ENCODE results near the gene RSPO3.

RSPO3 gene

DNA sequence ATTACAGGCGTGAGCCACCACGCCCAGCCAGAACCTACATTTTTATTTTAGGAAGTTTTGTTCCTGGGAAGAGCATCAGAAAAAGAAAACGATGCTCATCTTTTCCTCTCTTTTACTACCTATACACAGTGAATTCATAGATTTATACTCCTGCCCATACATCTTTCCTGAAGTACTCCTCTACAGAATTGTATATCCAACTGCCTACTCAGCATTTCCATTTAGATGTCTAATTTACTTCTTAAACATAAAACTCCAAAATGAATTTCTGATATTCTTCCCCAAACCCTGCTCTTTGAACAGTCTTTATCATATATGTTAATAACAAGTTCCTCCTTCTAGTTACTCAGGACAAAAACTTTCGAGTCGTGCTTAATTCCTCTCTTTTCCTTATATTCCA lies 39.8 kb upstream of the RSPO3 start:
- Histone ChIP-seq H3K36me3 (ENCODE audit: control insufficient read depth, insufficient read depth, low read length) (no peaks in the 10 kb centered on the region), H3K4me3 (replicated peaks; ENCODE audit: low read depth, low read length) (no peak overlapping the region), H3K27me3 (replicated peaks; ENCODE audit: control insufficient read depth, insufficient read depth, low read length) (no peaks in the 10 kb centered on the region)
- TF ChIP-seq, protein P1, sequence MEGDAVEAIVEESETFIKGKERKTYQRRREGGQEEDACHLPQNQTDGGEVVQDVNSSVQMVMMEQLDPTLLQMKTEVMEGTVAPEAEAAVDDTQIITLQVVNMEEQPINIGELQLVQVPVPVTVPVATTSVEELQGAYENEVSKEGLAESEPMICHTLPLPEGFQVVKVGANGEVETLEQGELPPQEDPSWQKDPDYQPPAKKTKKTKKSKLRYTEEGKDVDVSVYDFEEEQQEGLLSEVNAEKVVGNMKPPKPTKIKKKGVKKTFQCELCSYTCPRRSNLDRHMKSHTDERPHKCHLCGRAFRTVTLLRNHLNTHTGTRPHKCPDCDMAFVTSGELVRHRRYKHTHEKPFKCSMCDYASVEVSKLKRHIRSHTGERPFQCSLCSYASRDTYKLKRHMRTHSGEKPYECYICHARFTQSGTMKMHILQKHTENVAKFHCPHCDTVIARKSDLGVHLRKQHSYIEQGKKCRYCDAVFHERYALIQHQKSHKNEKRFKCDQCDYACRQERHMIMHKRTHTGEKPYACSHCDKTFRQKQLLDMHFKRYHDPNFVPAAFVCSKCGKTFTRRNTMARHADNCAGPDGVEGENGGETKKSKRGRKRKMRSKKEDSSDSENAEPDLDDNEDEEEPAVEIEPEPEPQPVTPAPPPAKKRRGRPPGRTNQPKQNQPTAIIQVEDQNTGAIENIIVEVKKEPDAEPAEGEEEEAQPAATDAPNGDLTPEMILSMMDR (IDR thresholded peaks at IDR 0.05; ENCODE audit: insufficient read depth, low read length, poor library complexity, severe bottlenecking): no peak
- DNase-seq (ENCODE audit: extremely low read depth, insufficient read length): no peak

DNA sequence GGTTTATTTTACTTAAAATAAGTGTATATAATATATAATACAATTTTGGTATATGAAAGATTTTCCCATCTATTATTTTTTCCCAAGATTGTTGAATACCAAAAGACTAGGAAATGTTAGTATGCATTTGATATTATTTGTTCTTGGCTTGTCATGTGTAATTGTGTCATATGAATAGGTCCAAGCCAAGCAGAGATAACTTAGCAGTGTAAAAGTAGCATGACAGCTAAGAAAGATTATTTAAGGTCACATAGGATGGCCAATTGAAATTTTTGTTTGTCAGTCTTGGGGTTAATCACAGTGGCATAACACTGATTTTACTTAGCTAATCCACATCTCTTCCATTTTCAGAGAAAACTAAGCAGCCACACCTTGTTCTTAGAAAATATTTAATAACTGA lies 38.8 kb upstream of the RSPO3 start:
- Histone ChIP-seq H3K27me3 (replicated peaks; ENCODE audit: control insufficient read depth, insufficient read depth, low read length) (no peaks in the 10 kb centered on the region), H3K4me3 (replicated peaks; ENCODE audit: low read depth, low read length) (no peak overlapping the region), H3K36me3 (ENCODE audit: control insufficient read depth, insufficient read depth, low read length) (no peaks in the 10 kb centered on the region)
- TF ChIP-seq, protein P1 (IDR thresholded peaks at IDR 0.05; ENCODE audit: insufficient read depth, low read length, poor library complexity, severe bottlenecking): no peak
- no peak for DNase-seq (ENCODE audit: extremely low read depth, insufficient read length)

DNA sequence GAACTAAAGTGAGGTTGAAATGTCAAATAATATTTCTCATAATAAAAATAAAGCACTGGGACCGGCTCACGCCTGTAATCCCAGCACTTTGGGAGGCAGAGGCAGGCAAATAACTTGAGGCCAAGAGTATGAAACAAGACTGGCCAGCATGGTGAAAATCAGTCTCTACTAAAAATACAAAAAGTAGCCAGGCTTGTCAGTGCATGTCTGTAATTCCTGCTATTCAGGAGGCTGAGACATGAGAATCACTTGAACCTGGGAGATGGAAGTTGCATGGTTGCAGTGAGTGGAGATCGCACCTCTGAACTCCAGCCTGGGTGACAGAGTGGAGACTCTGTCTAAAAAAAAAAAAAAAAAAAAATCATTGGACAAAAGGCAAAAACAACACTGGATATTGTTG lies 38.4 kb upstream of the RSPO3 start:
- Histone ChIP-seq H3K36me3 (ENCODE audit: control insufficient read depth, insufficient read depth, low read length) (no peaks in the 10 kb centered on the region), H3K4me3 (replicated peaks; ENCODE audit: low read depth, low read length) (no peak overlapping the region), H3K27me3 (replicated peaks; ENCODE audit: control insufficient read depth, insufficient read depth, low read length) (no peaks in the 10 kb centered on the region)
- no peak for DNase-seq (ENCODE audit: extremely low read depth, insufficient read length)
- TF ChIP-seq, protein P1 (IDR thresholded peaks at IDR 0.05; ENCODE audit: insufficient read depth, low read length, poor library complexity, severe bottlenecking): no peak

DNA sequence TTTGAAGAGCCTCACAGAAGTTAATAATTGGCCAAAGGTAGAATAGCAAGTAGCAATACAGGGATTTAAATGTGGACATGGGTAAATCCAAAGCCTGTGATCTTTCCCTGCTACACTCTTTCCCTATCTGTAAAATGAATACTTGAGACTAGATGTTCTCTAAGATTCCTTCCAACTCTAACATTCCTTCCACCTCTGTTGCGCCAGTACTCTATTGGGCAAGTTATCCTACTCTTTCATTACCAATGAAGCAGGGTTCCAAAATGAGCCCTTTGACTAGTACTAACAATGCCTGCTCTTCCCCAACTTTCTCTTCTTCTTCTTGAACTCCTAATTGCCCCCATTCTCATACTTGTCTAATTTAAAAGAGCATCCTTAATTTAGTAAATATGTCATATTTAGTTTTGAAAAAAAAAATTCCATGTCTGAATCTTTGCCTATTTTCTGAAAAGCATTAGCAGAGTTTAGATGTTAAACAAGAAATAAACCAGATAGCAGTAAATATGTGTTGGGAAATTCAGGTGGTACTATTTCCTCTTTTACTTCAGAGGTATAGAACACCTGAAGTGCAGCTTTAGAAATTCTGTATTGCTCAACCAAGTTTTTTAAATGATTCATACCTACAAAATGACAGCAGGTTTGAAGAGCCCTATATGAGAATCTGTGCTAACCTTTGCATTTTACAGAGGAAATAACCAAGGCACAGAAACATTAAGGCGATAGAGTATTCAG lies 35.1 kb upstream of the RSPO3 start:
- Histone ChIP-seq H3K36me3 (ENCODE audit: control insufficient read depth, insufficient read depth, low read length) (no peaks in the 10 kb centered on the region), H3K4me3 (replicated peaks; ENCODE audit: low read depth, low read length) (no peak overlapping the region), H3K27me3 (replicated peaks; ENCODE audit: control insufficient read depth, insufficient read depth, low read length) (no peaks in the 10 kb centered on the region)
- no peak for DNase-seq (ENCODE audit: extremely low read depth, insufficient read length)
- TF ChIP-seq, protein P1 (IDR thresholded peaks at IDR 0.05; ENCODE audit: insufficient read depth, low read length, poor library complexity, severe bottlenecking): no peak

DNA sequence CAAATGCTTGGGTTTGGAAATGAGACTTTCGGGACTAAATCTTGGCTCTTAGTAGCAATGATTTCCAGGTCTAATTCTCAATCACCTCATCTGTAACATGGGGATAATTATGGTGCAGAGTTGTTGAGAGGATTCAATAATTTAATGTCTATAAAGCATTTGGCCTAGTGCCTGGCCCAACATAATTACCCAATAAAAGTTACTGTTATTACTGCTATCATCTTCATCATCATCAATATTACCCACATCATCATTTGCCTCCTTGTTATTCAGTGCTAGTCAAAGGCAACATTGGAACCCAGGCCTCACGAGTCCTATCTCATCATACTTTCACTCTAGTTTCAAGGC lies 34.5 kb upstream of the RSPO3 start:
- H3K4me3 ChIP-seq (replicated peaks; ENCODE audit: low read depth, low read length): no peak overlapping the region
- TF ChIP-seq, protein P1 (IDR thresholded peaks at IDR 0.05; ENCODE audit: insufficient read depth, low read length, poor library complexity, severe bottlenecking): no peak
- no peak for DNase-seq (ENCODE audit: extremely low read depth, insufficient read length)
- no peaks in the 10 kb centered on the region for H3K27me3 ChIP-seq (replicated peaks; ENCODE audit: control insufficient read depth, insufficient read depth, low read length)
- H3K36me3 ChIP-seq (ENCODE audit: control insufficient read depth, insufficient read depth, low read length): no peaks in the 10 kb centered on the region

DNA sequence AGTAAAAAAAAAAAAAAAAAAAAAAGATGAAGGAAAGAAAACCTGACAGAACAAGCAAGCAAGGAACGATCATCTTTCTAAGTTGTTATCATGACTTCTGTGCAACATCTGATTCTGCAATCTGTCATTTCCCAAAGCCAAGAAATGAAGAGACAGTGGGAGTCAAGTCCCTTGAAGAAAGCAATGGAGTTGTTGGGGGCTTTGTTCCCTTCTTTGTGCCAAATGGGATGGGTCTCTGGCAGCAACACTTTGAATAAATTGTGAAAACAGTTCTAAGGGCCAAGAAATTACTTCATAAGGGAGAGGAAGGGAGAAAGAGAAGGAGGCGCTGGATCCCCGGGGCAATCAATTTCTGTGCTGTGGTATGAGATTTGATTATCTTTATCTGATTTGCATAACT lies 33.3 kb upstream of the RSPO3 start:
- H3K36me3 ChIP-seq (ENCODE audit: control insufficient read depth, insufficient read depth, low read length): no peaks in the 10 kb centered on the region
- TF ChIP-seq, protein P1 (IDR thresholded peaks at IDR 0.05; ENCODE audit: insufficient read depth, low read length, poor library complexity, severe bottlenecking): no peak

More for the DNA sequence above, 33.3 kb upstream of the RSPO3 start:
- Histone ChIP-seq H3K27me3 (replicated peaks; ENCODE audit: control insufficient read depth, insufficient read depth, low read length) (no peaks in the 10 kb centered on the region), H3K4me3 (replicated peaks; ENCODE audit: low read depth, low read length) (no peak overlapping the region)
- no peak for DNase-seq (ENCODE audit: extremely low read depth, insufficient read length)

Data from GM06990 (cell line).